HG03039 (cell line): ENCODE results near the gene CCDC136.

Experiments
- ATAC-seq: cut with Tn5 transposase; IDR thresholded peaks from one replicate; pipeline ENCODE4 v1.9.1; 2021; ENCODE audit warnings: mild to moderate bottlenecking, moderate library complexity; ENCODE audit not compliant: unreplicated experiment

CCDC136 gene

DNA sequence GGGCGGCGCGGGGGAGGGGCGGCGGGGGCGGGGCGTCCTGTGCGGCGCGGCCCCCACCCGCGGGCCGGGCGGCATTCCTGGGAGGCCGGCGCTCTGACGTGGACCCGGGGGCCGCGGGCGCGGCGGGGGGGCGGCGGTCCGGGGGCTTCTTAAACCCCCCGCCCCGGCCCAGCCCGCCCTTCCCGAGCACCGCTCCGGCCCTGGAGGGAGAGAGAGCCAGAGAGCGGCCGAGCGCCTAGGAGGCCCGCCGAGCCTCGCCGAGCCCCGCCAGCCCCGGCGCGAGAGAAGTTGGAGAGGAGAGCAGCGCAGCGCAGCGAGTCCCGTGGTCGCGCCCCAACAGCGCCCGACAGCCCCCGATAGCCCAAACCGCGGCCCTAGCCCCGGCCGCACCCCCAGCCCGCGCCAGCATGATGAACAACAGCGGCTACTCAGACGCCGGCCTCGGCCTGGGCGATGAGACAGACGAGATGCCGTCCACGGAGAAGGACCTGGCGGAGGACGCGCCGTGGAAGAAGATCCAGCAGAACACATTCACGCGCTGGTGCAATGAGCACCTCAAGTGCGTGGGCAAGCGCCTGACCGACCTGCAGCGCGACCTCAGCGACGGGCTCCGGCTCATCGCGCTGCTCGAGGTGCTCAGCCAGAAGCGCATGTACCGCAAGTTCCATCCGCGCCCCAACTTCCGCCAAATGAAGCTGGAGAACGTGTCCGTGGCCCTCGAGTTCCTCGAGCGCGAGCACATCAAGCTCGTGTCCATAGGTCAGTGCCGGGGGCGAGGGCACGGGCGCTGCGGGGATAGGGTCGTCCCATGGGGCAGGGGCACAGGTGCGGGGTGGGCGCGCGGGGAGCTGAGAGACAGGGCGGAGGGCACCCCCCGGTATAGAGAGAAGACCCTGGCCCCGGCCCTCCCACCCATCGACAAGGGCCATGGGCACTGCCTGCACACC is 38.7 kb downstream of the CCDC136 start, which contains the start of gene FLNC:
Gene FLNC, plus strand, starts transcription at position 176 of the 947 bp plus-strand sequence. Its CDS starts 232 bp downstream, at position 408.
- no peak for ATAC-seq

DNA sequence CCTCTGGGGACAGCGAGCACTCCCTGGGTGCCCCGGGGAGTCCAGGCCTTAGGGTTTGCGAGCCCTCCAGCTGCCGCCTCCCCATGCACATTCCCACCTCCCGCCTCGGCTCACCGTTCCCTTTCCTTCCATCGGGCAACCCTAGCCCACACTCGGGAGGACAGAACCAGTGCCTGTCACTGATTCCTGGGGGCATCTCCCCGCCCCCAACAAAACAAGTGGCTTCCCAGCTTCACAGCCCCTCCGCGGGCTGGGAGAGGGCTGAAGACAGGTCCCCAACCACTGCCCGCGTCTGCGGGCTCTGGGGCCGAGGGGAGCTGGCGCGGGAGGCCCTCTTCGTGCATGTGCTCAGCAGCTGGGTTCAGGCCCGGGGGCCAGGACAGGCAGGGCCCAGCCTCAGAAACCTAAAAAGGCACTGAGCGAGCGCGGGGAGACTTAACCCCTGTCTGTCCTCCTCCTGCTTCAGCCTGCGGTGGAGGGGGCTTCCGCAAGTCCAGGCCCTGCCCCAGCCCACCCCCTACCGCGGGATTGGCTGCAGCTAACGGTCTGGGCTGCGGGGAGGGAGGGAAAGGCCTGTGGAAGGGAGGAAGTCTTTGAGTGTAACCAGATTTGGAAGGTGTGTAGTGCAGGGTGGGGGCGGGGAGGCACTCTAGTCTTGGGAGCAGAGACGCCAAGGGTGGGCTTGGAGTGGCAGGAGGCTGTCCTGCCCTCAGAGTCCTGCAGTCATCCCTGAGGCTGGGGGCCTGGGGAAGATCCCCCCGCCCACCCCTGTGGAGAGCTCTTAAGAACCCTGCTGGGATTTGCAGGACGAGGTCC is 39.6 kb downstream of the CCDC136 start:
- ATAC-seq = no peak

- no peak for ATAC-seq
Observed at GRCh38 chr7:128831994-128832879, 40.5 kb downstream of the CCDC136 start.

DNA sequence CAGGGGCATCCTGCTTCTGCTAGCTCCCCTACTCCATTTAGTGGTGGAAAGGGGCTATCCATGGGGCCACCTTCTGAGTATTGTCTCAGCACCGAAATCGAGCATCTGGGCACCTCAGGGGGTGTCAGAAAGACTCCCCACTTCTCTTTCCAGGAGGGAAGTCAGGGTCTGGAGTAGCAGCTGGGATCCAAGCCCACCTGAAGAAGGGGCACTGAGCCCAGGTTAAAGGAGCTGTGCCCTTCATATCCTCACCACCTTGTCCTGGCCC is 41.0 kb downstream of the CCDC136 start:
- no peak for ATAC-seq

DNA sequence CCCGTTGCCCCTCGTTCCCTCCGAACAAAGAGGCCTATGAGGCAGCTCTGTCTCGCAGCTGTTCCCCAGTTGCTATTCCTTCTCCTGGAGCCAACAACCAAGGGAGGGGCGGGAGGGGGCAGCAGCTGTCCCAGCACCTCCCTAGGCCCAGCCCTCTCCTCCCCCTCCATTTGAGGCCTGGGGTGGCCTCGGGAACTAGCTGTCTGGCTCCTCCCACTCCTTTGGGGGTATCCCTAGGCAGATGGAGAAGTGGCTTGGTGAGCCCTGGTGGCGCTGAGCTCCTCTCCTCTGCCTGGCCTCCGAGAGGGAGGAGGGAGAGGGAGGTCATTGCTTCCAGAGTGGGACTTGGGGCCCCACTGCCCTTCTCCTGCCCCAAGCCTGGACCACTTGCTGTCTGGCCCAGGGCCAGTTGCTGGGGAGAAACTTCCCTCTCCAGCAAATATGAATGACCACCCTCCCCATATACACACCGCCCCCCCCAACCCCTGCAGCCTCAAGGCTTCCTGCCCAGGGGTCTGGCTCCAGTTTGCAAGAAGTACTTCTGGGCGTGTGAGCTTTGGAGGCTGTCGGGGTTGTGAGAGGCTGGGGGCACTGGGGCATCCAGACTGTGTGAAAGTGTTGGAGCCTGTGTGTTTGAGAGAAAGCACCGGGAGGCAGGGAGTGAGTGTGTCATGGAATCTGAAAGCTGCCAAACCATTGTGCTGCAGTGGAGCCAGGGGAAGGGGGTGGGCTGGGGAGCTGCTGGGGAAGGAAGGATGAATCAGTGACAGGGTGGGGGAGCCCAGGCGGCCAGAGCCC is 41.6 kb downstream of the CCDC136 start:
- no peak for ATAC-seq

GRCh38 chr7:128833946-128834325 is 42.2 kb downstream of the CCDC136 start:
- ATAC-seq = no peak

GRCh38 chr7:128835231-128835751 is 43.5 kb downstream of the CCDC136 start:
- ATAC-seq = no peak

DNA sequence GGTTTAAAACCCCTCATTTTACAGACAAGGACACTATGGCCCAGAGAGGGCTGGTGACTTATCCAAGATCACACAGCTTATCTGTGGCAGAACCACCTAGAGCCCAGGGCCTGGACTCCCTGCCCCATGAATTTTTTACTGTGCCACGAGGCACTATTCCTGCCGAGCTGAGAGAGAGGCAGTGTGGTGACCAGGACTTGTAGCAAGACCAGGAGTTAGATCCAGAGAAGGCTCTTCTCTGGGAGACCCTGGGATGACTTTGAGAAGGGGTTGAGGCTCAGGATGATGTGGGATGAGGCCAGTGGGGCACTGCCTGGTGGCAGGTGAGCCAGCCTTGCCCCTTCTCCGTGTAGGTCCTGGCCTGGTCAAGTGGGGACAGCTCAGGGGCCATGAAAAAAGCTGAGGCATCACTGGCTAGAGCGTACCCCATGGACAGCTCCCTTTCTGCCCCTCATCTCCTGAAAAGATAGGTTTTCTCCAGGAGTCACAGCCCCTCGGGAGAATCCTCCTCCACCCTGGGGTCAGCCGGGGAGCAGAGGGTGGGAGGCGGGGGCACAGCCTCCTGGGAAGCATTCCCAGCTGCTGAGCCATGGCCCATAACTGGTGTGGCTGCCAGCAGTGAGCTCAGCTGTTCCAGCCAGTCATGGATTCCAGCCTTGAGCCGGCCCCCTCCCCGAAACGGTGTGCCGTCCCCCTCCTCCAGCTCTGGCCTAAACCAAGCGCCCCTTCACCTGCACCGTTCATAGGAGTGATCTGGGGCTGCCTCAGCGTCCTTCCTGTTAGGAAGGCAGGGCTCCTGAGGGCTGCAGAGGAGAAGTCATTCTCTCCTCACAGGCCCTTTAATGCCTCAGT is 44.2 kb downstream of the CCDC136 start:
- no peak for ATAC-seq

DNA sequence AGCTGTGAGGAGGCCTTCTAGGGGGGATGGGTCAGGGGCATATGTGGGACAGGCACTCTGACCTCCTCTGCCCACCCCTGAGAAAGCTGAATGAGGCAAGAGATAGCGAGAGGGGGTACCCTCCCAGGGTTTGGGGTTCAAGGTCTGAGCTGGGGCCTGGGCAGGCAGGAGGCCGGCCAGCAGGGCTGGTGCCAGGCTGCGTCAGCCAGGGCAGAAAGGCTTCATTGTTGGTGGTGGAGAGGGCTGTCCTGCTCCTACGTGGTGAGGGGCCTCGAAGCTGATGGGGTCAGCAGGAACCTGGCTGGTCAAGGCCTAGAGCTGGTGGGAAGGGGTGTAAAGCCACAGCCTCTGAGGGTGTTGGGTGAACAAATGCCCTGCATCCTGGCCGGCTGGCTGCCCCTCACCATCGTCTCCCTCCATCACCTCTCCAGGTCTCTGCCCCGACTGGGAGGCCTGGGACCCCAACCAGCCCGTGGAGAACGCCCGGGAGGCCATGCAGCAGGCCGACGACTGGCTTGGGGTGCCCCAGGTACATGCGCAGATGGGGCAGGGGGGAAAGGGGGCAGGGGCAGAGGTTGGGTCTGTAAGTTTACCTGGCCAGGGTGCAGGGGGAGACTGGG is 45.1 kb downstream of the CCDC136 start:
- ATAC-seq = no peak

GRCh38 chr7:128837521-128837921 is 45.8 kb downstream of the CCDC136 start:
- ATAC-seq = no peak

DNA sequence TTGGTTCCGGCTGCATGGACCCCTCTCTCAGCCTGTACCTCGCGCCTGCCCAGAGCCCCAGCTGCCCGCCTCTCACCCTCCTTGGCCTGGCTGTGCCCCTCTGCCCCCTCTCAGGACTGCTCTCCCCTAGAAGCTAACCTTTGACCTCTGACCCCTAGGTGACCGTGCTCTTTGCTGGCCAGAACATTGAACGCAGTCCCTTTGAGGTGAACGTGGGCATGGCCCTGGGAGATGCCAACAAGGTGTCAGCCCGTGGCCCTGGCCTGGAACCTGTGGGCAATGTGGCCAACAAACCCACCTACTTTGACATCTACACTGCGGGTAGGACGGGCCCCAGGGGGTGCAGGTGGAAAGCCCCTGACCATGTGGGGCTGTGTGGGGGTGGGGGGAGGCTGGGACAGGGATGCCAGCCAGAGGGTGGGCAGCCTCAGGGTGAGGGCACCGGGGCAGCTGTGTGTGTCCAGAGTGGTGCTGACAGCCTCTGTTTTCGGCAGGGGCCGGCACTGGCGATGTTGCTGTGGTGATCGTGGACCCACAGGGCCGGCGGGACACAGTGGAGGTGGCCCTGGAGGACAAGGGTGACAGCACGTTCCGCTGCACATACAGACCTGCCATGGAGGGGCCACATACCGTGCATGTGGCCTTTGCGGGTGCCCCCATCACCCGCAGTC is 46.5 kb downstream of the CCDC136 start:
- ATAC-seq = no peak

DNA sequence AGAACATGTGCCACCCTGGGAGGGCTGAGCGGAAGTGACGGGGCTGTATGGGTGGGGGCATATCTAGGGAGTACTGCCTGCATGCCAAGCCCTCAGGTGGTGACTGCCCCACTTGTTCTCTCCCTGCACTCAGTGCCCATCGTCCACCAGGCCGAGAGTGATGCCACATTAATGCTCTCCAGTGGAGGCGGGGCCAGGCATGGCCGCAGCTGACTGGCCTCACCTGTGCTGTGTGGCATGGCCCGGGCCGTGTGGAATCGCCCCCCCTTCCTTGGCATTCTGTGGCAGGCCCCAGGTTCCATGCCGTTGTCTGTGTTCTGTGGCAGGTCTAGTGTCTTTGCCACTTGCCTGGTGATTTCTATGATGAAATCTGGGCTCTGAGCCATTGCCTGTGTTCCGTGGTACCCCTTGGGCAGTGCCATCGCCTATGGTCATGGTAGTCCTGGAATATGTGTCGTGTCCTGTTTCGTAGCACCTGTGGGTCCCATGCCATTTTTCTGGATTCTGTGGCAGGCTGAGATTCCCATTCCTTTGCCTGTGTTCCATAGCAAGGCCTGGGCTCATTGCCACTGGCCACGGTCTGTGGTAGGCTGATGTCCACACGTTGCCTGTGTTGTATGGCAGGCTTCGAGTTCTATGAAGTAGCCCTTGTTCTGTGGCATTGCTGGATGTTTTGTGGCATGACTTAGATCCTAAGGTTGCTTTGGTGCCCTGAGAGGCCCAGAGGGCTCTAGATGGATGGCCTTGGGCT is 47.4 kb downstream of the CCDC136 start:
- ATAC-seq = no peak

DNA sequence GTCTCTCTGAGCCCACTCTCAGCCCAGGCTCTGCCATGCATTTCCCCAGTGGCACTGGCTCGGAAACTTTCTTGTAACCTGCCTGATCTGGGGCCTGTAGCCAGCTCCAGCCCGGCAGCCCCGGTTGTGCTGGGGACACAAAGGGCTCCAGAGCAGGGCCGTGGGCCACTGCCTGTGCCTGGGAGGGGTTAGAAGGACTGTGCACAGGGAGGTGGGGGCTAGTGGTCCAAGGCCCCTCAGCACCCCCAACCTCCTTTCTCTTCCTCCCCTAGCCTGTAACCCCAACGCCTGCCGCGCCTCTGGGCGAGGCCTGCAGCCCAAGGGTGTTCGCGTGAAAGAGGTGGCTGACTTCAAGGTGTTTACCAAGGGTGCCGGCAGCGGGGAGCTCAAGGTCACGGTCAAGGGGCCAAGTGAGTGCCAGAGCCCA is 48.0 kb downstream of the CCDC136 start:
- no peak for ATAC-seq

- no peak for ATAC-seq
Observed at GRCh38 chr7:128840326-128841170, 48.8 kb downstream of the CCDC136 start.

GRCh38 chr7:128841171-128841690 is 49.5 kb downstream of the CCDC136 start:
- ATAC-seq = no peak
